Mucosa of stomach (tissue), 1 donor: ENCODE data around the gene SMAP2.

Experiments used
- H3K27me3 ChIP-seq: one replicate; pipeline ENCODE4 v1.7.0; 2013; ENCODE audit warnings: mild to moderate bottlenecking, low read length; ENCODE audit not compliant: control insufficient read depth, insufficient read depth
- H3K36me3 ChIP-seq: one replicate; pipeline ENCODE4 v1.7.0; 2013; ENCODE audit warnings: low read length; ENCODE audit not compliant: control insufficient read depth, insufficient read depth
- H3K4me1 ChIP-seq: one replicate; pipeline ENCODE4 v1.7.0; 2013; ENCODE audit warnings: mild to moderate bottlenecking, low read length; ENCODE audit not compliant: control insufficient read depth, insufficient read depth
- H3K4me3 ChIP-seq: one replicate; pipeline ENCODE4 v1.7.0; 2013; ENCODE audit warnings: low read length
- H3K9ac ChIP-seq: one replicate; pipeline ENCODE4 v1.7.0; 2013; ENCODE audit warnings: mild to moderate bottlenecking, low read length, moderate library complexity
- H3K9me3 ChIP-seq: one replicate; pipeline ENCODE4 v1.7.0; 2013; ENCODE audit warnings: mild to moderate bottlenecking, low read length, moderate library complexity; ENCODE audit not compliant: control insufficient read depth
- donor health status: Pancreatic carcinoma.

SMAP2 gene

DNA sequence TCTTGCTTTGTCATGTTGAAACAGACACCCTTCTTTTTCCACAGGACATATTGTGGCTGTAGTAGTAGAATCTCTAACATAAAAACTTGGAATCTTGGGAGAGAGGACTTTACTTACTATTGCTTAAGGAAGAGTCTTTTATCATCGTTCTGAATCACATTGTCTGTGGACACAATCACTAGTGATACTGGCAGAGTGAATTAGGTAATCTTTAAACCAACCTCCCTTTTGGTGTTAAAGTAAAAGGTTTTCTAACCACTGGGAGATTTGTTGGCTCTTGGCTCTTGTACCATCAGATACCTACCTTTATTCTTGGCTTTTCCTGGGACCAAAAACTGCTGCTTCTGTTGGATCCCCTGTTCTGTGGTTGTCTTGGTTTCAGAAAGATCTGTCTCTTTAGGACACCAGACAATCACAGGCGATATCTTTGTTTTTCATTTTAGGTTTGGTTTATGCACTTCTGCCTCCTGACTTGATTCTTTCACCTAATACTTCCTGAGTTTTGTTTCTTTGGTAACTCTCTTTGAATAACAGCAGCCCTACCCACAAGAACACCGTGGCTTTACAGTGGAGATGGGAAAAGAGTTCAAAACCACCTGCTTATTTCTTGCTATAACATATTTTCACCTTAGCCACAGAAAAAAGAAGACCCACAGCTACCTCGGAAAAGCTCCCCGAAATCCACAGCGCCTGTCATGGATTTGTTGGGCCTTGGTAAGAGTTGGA, 40.2 kb downstream of the SMAP2 start:
- Histone ChIP-seq H3K4me3 (no peak overlapping the region), H3K9me3 (no peaks in the 10 kb centered on the region), H3K9ac (no peak overlapping the region), H3K36me3 (peaks cover 4% of the 10 kb centered on the region), H3K27me3 (no peaks in the 10 kb centered on the region), H3K4me1 (no peaks in the 10 kb centered on the region)

DNA sequence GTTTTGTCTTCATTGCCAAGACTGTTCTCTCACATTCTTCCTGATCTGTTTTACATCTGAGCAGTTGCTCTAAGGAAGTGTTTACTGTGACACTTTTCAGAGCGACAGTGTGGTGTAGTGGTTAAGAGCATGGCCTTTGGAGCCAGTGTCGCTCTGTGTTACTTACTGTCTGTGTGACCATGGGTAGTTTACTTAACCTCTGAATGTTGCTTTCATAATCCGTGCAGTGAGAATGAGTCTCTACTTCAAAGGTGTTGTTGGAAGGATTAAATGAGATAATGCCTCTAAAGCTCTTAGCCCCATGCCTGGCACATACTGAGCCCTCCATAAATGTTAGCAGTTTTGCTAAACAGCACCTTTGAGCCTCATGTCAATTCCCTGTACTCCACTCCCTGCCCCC, 40.8 kb downstream of the SMAP2 start:
- H3K27me3 ChIP-seq, result no peaks in the 10 kb centered on the region
- no peaks in the 10 kb centered on the region for H3K9me3 ChIP-seq
- no peak overlapping the region for H3K9ac ChIP-seq
- no peak overlapping the region for H3K4me3 ChIP-seq
- peaks cover 4% of the 10 kb centered on the region for H3K36me3 ChIP-seq
- no peaks in the 10 kb centered on the region for H3K4me1 ChIP-seq

DNA sequence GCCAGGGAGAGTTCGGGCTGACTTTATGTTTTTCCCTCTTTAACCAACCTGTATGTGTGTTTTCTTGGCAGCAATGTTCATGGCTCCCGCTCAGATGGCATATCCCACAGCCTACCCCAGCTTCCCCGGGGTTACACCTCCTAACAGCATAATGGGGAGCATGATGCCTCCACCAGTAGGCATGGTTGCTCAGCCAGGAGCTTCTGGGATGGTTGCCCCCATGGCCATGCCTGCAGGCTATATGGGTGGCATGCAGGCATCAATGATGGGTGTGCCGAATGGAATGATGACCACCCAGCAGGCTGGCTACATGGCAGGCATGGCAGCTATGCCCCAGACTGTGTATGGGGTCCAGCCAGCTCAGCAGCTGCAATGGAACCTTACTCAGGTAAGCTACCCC, 43.2 kb downstream of the SMAP2 start:
- Histone ChIP-seq H3K36me3 (peaks cover 4% of the 10 kb centered on the region), H3K4me1 (no peaks in the 10 kb centered on the region), H3K27me3 (no peaks in the 10 kb centered on the region), H3K4me3 (no peak overlapping the region), H3K9ac (no peak overlapping the region), H3K9me3 (no peaks in the 10 kb centered on the region)

DNA sequence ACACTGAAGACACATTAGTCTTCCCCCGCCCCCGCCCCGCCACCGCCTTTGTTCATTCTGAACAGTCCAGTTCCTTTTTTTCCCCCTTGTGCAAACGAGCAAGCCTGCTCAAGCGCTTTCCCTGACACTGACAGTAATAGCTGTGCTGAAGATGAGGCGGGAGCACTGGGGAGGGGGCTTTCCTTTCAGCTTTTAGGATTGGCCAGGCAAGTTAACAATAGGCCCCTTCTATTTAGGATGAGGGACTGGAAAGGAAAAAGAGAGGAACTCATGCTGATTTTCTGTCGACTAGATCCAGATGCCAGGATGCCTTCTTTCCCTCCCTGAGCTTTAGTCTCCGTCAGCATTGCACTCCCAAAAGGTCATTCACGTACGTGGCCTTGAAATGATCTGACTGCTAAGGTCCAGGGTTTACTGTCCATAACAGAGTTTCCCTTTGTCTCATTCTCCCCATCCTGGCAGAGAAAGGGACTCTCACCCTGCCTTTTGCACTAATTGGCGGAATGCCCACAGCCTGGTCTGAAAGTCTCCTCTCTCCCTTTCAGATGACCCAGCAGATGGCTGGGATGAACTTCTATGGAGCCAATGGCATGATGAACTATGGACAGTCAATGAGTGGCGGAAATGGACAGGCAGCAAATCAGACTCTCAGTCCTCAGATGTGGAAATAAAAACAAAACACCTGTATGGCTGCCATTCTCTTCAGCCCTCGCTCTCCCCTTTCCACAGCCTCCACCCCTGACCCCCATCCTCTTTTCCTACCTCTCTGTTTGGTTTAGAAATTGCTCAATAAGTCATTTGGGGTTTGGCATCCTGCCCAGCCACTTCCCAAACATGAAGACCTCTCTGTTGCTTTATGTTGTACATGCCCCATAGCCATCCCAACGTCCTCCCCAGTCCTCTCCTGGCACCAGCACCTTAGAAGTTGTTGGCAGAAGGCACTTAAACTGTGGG, 48.2 kb downstream of the SMAP2 start:
- no peak overlapping the region for H3K4me3 ChIP-seq
- H3K27me3 ChIP-seq, result no peaks in the 10 kb centered on the region
- H3K9me3 ChIP-seq, result no peaks in the 10 kb centered on the region
- no peaks in the 10 kb centered on the region for H3K4me1 ChIP-seq
- no peak overlapping the region for H3K9ac ChIP-seq
- H3K36me3 ChIP-seq, result no peaks in the 10 kb centered on the region

DNA sequence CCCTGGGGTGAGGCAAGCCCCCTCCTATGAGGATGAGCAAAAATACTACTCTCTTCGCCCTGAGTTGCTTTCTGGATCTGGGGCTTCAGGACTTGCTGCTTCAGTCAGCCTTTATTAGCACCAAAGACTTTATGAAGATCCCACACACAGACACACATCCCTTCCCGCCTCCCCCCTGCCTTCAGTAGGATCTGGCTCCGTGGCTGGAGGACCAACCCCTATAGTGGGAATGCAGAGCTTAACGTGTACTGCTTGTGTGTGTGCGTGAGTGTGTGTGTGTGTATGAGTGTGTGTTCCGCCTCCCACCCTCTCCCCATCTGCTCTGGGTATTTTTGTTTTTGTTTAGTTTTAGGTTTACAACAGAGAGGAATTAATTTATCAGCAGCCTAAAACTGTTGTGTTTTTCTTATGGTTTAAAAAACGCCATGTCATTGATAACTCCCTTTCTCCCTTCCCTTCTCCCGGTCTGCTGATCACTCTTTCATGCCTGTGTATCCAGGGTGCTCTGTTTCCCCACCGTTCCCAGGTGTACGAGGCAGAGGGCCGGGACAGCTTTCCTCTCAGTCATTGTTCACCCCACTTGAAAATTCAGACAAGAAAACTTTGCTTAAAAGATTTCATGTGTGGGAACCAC, 49.2 kb downstream of the SMAP2 start:
- H3K36me3 ChIP-seq, result no peaks in the 10 kb centered on the region
- no peak overlapping the region for H3K9ac ChIP-seq

DNA sequence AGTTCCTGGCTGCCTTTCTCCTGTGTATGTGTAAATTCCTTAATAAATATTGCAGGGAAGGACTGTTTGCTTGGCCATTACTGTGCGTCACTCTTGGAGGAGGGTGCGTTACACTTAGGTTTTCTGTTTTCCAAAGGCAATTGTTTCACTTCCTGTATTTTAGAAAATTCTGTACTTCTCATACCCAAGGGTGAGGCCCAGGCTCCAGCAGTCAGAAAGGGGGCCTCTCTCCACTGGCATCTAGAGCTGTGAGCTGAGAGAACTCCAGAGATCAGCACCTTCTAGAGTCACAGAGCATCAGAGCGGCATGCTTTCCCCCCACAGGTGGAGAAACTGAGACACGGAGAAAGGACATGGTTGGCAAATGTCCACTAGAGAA, 49.7 kb downstream of the SMAP2 start:
- no peak overlapping the region for H3K4me3 ChIP-seq
- H3K9ac ChIP-seq, result no peak overlapping the region
- no peaks in the 10 kb centered on the region for H3K36me3 ChIP-seq
- no peaks in the 10 kb centered on the region for H3K27me3 ChIP-seq
- H3K4me1 ChIP-seq, result no peaks in the 10 kb centered on the region
- no peaks in the 10 kb centered on the region for H3K9me3 ChIP-seq

More for the DNA sequence above, 49.2 kb downstream of the SMAP2 start:
- no peaks in the 10 kb centered on the region for H3K9me3 ChIP-seq
- no peaks in the 10 kb centered on the region for H3K4me1 ChIP-seq
- no peak overlapping the region for H3K4me3 ChIP-seq
- H3K27me3 ChIP-seq, result no peaks in the 10 kb centered on the region

DNA sequence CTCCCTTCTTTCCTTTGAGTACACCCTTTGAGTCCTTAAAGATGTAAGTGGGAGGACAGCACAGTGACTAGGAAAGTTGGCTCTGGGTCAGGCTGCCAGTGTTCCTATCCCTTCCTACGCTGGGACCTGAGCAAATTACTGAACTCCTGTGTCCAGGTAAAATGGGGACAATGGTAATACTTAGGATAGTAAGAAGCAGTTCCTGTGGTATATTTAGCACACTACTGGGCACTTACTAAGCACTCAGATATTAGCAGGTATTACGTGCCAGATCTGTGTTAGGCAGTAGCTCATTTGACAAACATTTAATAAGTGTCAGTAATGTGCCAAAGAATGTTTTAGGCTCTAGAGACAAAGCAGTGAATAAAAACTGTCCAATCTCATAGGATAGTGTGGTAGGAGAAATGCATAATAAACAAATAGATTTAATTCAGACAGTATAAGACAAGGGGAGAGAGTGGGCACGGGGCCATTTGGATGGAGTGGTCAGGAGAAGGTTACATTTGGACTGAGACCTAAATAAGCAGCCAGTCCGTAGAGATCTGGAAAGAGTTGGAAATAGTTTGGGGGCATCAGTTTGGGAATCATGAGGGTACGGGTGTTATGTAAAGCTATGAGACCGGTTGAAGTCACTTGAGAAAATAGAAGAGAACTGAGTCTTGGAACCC, 50.6 kb downstream of the SMAP2 start:
- Histone ChIP-seq H3K27me3 (no peaks in the 10 kb centered on the region), H3K36me3 (no peaks in the 10 kb centered on the region)

DNA sequence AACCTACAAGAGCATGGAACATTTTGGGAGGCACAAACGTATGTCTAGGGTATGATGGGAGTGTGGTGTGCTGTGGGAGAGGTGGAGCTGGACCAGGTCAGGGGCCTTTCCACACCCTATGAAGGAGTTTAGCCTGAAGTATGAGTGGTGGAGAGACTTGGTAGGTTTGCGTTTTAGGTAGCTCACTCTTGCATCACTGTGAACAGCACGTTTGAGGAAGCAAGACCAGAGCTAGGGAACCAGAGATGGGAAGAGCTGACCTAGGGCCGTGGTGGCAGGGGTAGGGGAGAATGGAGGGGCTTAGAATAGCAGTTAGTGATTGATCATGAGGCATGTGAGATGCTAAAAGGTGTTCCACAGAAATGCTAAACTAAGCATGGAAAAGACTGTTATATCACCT, 51.7 kb downstream of the SMAP2 start:
- Histone ChIP-seq H3K9ac (no peak overlapping the region), H3K4me1 (no peaks in the 10 kb centered on the region), H3K27me3 (no peaks in the 10 kb centered on the region), H3K4me3 (no peak overlapping the region), H3K36me3 (no peaks in the 10 kb centered on the region), H3K9me3 (no peaks in the 10 kb centered on the region)

More for the DNA sequence above, 50.6 kb downstream of the SMAP2 start:
- no peak overlapping the region for H3K9ac ChIP-seq
- H3K4me1 ChIP-seq, result no peaks in the 10 kb centered on the region
- no peak overlapping the region for H3K4me3 ChIP-seq
- H3K9me3 ChIP-seq, result no peaks in the 10 kb centered on the region

DNA sequence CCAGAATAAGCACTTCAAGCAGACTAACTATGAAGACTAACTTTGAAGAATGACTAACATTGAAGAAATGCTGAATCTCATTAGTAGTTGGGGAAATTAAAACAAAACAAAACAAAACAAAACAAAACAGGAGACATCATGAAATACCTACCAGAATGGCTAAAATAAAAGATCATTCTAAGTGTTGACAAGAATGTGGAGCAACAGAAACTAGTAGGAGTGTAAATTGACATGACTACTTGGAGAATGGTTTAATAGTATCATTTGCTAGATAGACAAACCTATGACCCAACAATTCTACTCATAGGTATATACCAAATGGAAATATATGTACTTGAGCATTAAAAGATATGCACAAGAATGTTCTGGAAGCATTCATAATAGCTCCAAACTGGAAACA, 57.9 kb downstream of the SMAP2 start:
- H3K27me3 ChIP-seq, result no peaks in the 10 kb centered on the region
- no peaks in the 10 kb centered on the region for H3K36me3 ChIP-seq
- H3K4me3 ChIP-seq, result no peak overlapping the region
- no peaks in the 10 kb centered on the region for H3K9me3 ChIP-seq
- H3K9ac ChIP-seq, result no peak overlapping the region
- H3K4me1 ChIP-seq, result no peaks in the 10 kb centered on the region

DNA sequence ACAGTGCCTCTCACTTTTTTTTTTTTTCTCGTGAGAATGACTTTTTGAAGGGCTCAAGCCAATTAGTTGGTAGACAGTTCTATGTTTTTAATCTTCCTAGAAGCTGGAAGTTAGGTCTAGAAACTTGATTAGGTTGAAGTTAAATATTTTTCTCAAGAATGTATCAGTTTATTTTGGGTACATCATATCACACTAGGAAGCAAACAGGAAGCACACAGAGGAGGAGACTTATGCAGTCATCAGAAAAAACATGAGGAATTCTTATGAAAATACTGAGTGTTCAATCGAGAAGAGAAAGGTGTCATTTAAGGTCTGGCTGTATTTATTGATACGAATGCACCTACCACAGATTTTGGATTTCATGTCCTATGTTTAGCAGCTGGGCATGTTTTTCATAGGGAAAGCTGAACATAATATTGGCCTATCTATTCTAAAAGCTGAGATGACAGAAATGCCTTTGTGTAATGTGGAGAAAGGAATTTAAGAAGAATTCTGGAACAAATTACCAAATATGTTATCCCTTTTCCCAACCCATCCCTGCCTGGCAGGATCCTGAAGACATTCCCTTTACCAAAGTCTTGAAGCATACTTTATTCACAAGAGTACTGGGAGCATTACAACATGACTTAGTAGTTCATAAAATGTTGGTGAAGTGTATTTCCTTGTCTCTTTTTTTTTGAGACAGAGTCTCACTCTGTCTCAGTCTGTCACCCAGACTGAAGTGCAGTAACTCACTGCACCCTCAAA, 59.3 kb downstream of the SMAP2 start:
- Histone ChIP-seq H3K9ac (no peak overlapping the region), H3K4me1 (no peaks in the 10 kb centered on the region), H3K4me3 (no peak overlapping the region), H3K27me3 (no peaks in the 10 kb centered on the region), H3K9me3 (no peaks in the 10 kb centered on the region), H3K36me3 (no peaks in the 10 kb centered on the region)

DNA sequence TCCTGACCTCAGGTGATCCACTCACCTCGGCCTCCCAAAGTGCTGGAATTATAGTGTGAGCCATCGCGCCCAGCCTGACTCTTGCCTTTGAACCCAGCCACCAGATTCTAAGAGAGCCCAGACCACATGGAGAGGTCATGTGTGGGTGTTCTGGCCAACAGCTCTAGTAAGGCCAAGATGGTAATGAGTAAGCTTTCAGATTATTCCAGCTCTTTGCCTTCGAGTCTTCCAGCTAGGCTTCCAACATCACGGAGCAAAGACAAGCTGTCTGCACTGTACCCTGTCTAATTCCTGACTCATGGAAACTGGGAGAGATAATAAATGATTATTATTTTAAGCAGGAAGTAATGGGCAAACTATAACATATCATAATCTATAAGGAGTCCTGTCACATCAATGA, 61.9 kb downstream of the SMAP2 start:
- Histone ChIP-seq H3K4me1 (no peaks in the 10 kb centered on the region), H3K9ac (no peak overlapping the region), H3K9me3 (no peaks in the 10 kb centered on the region), H3K4me3 (no peak overlapping the region), H3K36me3 (no peaks in the 10 kb centered on the region), H3K27me3 (no peaks in the 10 kb centered on the region)
